GM12864 (cell line): Measurements from ENCODE around the gene DDX10.

Source experiments
- DNase-seq: peaks from one replicate; pipeline ENCODE4 v3.0.0-alpha.2; 2011; ENCODE audit warnings: low read depth
- H3K4me3 ChIP-seq: 2 replicates; pipeline ENCODE4 v1.5.1; 2011; ENCODE audit warnings: mild to moderate bottlenecking, low read depth, low read length, control low read depth
- CTCF ChIP-seq: IDR thresholded peaks from 2 replicates; pipeline ENCODE4 v1.5.1; 2011; ENCODE audit warnings: low read depth, mild to moderate bottlenecking, moderate library complexity, low read length, control low read depth, inconsistent platforms; ENCODE audit errors: missing control alignments

Gene DDX10

GRCh38 chr11:108933630-108934029, 268.8 kb downstream of the DDX10 start:
- DNase-seq, result no peak
- TF ChIP-seq CTCF, result no peak
- no peak overlapping the region for H3K4me3 ChIP-seq

GRCh38 chr11:108934289-108934688, 269.4 kb downstream of the DDX10 start:
- no peak for DNase-seq
- no peak for TF ChIP-seq CTCF
- H3K4me3 ChIP-seq, result no peak overlapping the region

GRCh38 chr11:108934696-108935095, 269.8 kb downstream of the DDX10 start:
- no peak for TF ChIP-seq CTCF

GRCh38 chr11:108937746-108938145, 272.9 kb downstream of the DDX10 start:
- no peak for DNase-seq
- no peak overlapping the region for H3K4me3 ChIP-seq
- no peak for TF ChIP-seq CTCF

More at GRCh38 chr11:108934696-108935095, 269.8 kb downstream of the DDX10 start:
- no peak for DNase-seq
- H3K4me3 ChIP-seq, result no peak overlapping the region

GRCh38 chr11:108938604-108939003, 273.7 kb downstream of the DDX10 start:
- no peak for DNase-seq
- TF ChIP-seq CTCF, result no peak

GRCh38 chr11:108939135-108939534, 274.3 kb downstream of the DDX10 start:
- no peak for TF ChIP-seq CTCF
- no peak for DNase-seq
- no peak overlapping the region for H3K4me3 ChIP-seq

More at GRCh38 chr11:108938604-108939003, 273.7 kb downstream of the DDX10 start:
- no peak overlapping the region for H3K4me3 ChIP-seq

GRCh38 chr11:108943853-108944252, 279.0 kb downstream of the DDX10 start:
- H3K4me3 ChIP-seq, result no peak overlapping the region
- no peak for DNase-seq
- no peak for TF ChIP-seq CTCF
